ENCODE measurements around the gene DIS3L2. TPM values are rescaled to one million over a fixed set of nuclear protein-coding genes. Genes with fewer than 3 reads are reported as not detected.

The DIS3L2 gene
- total RNA-seq, 6 donors from 2014 or later: 31.2 to 98.5 (median 50.3) TPM

- Histone ChIP-seq H3K4me3 (no peak overlapping the region), H3K36me3 (peaks cover 0 to 5% (median 0%) of the 10 kb centered on the region in 4 donors), H3K9me3 (no peaks in the 10 kb centered on the region), H3K4me1 (peaks cover 0 to 3% (median 2%) of the 10 kb centered on the region in 4 donors), H3K27me3 (no peaks in the 10 kb centered on the region), H3K27ac (no peak overlapping the region)
- DNase-seq (peak; percentile 68 to 86), ATAC-seq (ENCODE audit: low FRiP score in 2 of 2) (peak; percentile 76 to 82)
- 70 to 83% methylated on average over 7 to 12 of the region's 12 CpGs for WGBS, 2 donors
- no peak for TF ChIP-seq POLR2AphosphoS5 (IDR thresholded peaks at IDR 0.05)
- peak; percentile 83 to 96 (median 92) for TF ChIP-seq CTCF (IDR thresholded peaks at IDR 0.05)
- TF ChIP-seq POLR2A (IDR thresholded peaks at IDR 0.05): no peak
- TF ChIP-seq EP300 (IDR thresholded peaks at IDR 0.05): no peak
These were observed 365.9 kb downstream of the DIS3L2 start for GRCh38 chr2:232327105-232328031.

- no peaks in the 10 kb centered on the region for H3K9me3 ChIP-seq
- DNase-seq (no peak), ATAC-seq (ENCODE audit: low FRiP score in 2 of 2) (no peak)
- TF ChIP-seq CTCF (IDR thresholded peaks at IDR 0.05): no peak
- no peak for TF ChIP-seq POLR2A (IDR thresholded peaks at IDR 0.05)
- no peak for TF ChIP-seq POLR2AphosphoS5 (IDR thresholded peaks at IDR 0.05)
- no peak for TF ChIP-seq EP300 (IDR thresholded peaks at IDR 0.05)
- H3K4me3 ChIP-seq: no peak overlapping the region
- H3K36me3 ChIP-seq: peaks cover 0 to 2% (median 0%) of the 10 kb centered on the region in 4 donors
- no peak overlapping the region for H3K27ac ChIP-seq
- WGBS, 2 donors: 96 to 100% methylated on average over 2 of the region's 2 CpGs
- H3K27me3 ChIP-seq: no peaks in the 10 kb centered on the region
- H3K4me1 ChIP-seq: peaks cover 0 to 3% (median 2%) of the 10 kb centered on the region in 4 donors
These were observed 366.5 kb downstream of the DIS3L2 start for GRCh38 chr2:232328032-232328422.

- H3K4me3 ChIP-seq: no peak overlapping the region
- peaks cover 0 to 4% (median 0%) of the 10 kb centered on the region in 4 donors for H3K36me3 ChIP-seq
- no peaks in the 10 kb centered on the region for H3K27me3 ChIP-seq
- TF ChIP-seq POLR2A (IDR thresholded peaks at IDR 0.05): no peak
- no peak for TF ChIP-seq EP300 (IDR thresholded peaks at IDR 0.05)
- no peak for TF ChIP-seq CTCF (IDR thresholded peaks at IDR 0.05)
- no peak for TF ChIP-seq POLR2AphosphoS5 (IDR thresholded peaks at IDR 0.05)
- no peaks in the 10 kb centered on the region for H3K9me3 ChIP-seq
- H3K27ac ChIP-seq: no peak overlapping the region
- peaks cover 0 to 3% (median 2%) of the 10 kb centered on the region in 4 donors for H3K4me1 ChIP-seq
- ATAC-seq (ENCODE audit: low FRiP score in 2 of 2): no peak
- WGBS, 2 donors: 90 to 96% methylated on average over 11 to 14 of the region's 14 CpGs
- no peak for DNase-seq
These were observed 367.3 kb downstream of the DIS3L2 start for GRCh38 chr2:232328516-232329460.

GRCh38 chr2:232329716-232330067, 368.2 kb downstream of the DIS3L2 start:
- Histone ChIP-seq H3K4me3 (no peak overlapping the region), H3K27me3 (no peaks in the 10 kb centered on the region), H3K27ac (no peak overlapping the region), H3K9me3 (no peaks in the 10 kb centered on the region), H3K36me3 (peaks cover 0 to 6% (median 0%) of the 10 kb centered on the region in 4 donors), H3K4me1 (peaks cover 0 to 3% (median 2%) of the 10 kb centered on the region in 4 donors)
- no peak for DNase-seq
- TF ChIP-seq EP300 (IDR thresholded peaks at IDR 0.05) (no peak), POLR2A (IDR thresholded peaks at IDR 0.05) (no peak), POLR2AphosphoS5 (IDR thresholded peaks at IDR 0.05) (no peak), CTCF (IDR thresholded peaks at IDR 0.05) (no peak)
- ATAC-seq (ENCODE audit: low FRiP score in 2 of 2): no peak
- WGBS, 2 donors: 95 to 100% methylated on average over 2 to 10 of the region's 15 CpGs
